Measurements from ENCODE around the gene DPYD.

DPYD gene

GRCh38 chr1:97252925-97253324 lies 667.9 kb downstream of the DPYD start:
- in situ Hi-C loops (cut with MboI; ENCODE audit: low sequenced_read_pairs, unreplicated experiment): no loop called here
- no peak for DNase-seq (ENCODE audit: low spot score)
- TF ChIP-seq CTCF (IDR thresholded peaks at IDR 0.05; ENCODE audit: borderline replicate concordance, control extremely low read depth, extremely low read depth, insufficient read depth, missing control alignments): no peak

- no peak for TF ChIP-seq CTCF (IDR thresholded peaks at IDR 0.05; ENCODE audit: borderline replicate concordance, control extremely low read depth, extremely low read depth, insufficient read depth, missing control alignments)
- no peak for DNase-seq (ENCODE audit: low spot score)
- in situ Hi-C loops (cut with MboI; ENCODE audit: low sequenced_read_pairs, unreplicated experiment): no loop called here
Observed at GRCh38 chr1:97252076-97252475, 668.8 kb downstream of the DPYD start.

GRCh38 chr1:97247196-97247595 lies 673.6 kb downstream of the DPYD start:
- no peak for TF ChIP-seq CTCF (IDR thresholded peaks at IDR 0.05; ENCODE audit: borderline replicate concordance, control extremely low read depth, extremely low read depth, insufficient read depth, missing control alignments)
- in situ Hi-C loops (cut with MboI; ENCODE audit: low sequenced_read_pairs, unreplicated experiment): no loop called here
- DNase-seq (ENCODE audit: low spot score): no peak

DNA sequence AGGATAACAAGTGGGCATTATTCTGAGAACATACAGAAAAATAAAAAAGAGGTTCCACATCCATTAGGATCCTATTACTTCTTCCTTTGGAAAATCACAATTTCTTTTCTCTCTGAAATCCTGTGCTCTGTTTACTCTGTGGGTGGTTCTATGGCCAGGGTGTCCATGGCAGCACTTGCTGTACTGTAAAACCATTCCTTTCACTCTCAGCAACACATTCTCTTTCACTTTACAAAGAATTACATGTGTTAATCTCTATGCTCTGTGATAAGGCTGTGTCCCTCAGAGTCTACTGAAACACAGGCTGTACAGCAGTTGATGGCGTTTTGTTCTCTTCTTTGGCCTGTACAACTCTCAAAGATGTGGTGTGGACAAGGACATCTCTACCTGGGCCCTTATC lies 675.2 kb downstream of the DPYD start:
- in situ Hi-C loops (cut with MboI; ENCODE audit: low sequenced_read_pairs, unreplicated experiment): no loop called here
- DNase-seq (ENCODE audit: low spot score): no peak
- no peak for TF ChIP-seq CTCF (IDR thresholded peaks at IDR 0.05; ENCODE audit: borderline replicate concordance, control extremely low read depth, extremely low read depth, insufficient read depth, missing control alignments)

GRCh38 chr1:97245026-97245425 lies 675.8 kb downstream of the DPYD start:
- DNase-seq (ENCODE audit: low spot score): no peak
- in situ Hi-C loops (cut with MboI; ENCODE audit: low sequenced_read_pairs, unreplicated experiment): no loop called here
- no peak for TF ChIP-seq CTCF (IDR thresholded peaks at IDR 0.05; ENCODE audit: borderline replicate concordance, control extremely low read depth, extremely low read depth, insufficient read depth, missing control alignments)

GRCh38 chr1:97243973-97244560 lies 676.8 kb downstream of the DPYD start:
- peak; percentile 11 for DNase-seq (ENCODE audit: low spot score)
- in situ Hi-C loops (cut with MboI; ENCODE audit: low sequenced_read_pairs, unreplicated experiment): no loop called here
- peak; percentile 29 for TF ChIP-seq CTCF (IDR thresholded peaks at IDR 0.05; ENCODE audit: borderline replicate concordance, control extremely low read depth, extremely low read depth, insufficient read depth, missing control alignments)
